HUES48 (cell line): ENCODE measurements around the gene PSIP1.

Experiments
- H3K27ac ChIP-seq: one replicate; pipeline ENCODE4 v1.7.0; 2013; ENCODE audit warnings: low read depth, low read length, inconsistent platforms
- H3K27me3 ChIP-seq: 2 replicates; pipeline ENCODE4 v1.6.1; 2013; ENCODE audit warnings: mild to moderate bottlenecking, low read length; ENCODE audit not compliant: control insufficient read depth, insufficient read depth
- H3K36me3 ChIP-seq: 2 replicates; pipeline ENCODE4 v1.6.1; 2013; ENCODE audit warnings: low read length; ENCODE audit not compliant: control insufficient read depth, insufficient read depth
- H3K4me1 ChIP-seq: 2 replicates; pipeline ENCODE4 v1.6.1; 2013; ENCODE audit warnings: mild to moderate bottlenecking, low read length; ENCODE audit not compliant: control insufficient read depth, insufficient read depth
- H3K4me3 ChIP-seq: 2 replicates; pipeline ENCODE4 v1.5.1; 2013; ENCODE audit warnings: mild to moderate bottlenecking, low read depth, low read length
- H3K9ac ChIP-seq: 2 replicates; pipeline ENCODE4 v1.6.1; 2013; ENCODE audit warnings: mild to moderate bottlenecking, low read depth, low read length, moderate library complexity
- H3K9me3 ChIP-seq: 2 replicates; pipeline ENCODE4 v1.6.1; 2013; ENCODE audit warnings: low read length; ENCODE audit not compliant: control insufficient read depth, insufficient read depth

The PSIP1 gene

GRCh38 chr9:15525958-15526357 is 15.2 kb upstream of the PSIP1 start:
- Histone ChIP-seq H3K9ac (no peak overlapping the region), H3K4me3 (no peak overlapping the region), H3K4me1 (no peaks in the 10 kb centered on the region), H3K36me3 (no peaks in the 10 kb centered on the region), H3K27me3 (no peaks in the 10 kb centered on the region), H3K9me3 (no peaks in the 10 kb centered on the region), H3K27ac (no peak overlapping the region)

DNA sequence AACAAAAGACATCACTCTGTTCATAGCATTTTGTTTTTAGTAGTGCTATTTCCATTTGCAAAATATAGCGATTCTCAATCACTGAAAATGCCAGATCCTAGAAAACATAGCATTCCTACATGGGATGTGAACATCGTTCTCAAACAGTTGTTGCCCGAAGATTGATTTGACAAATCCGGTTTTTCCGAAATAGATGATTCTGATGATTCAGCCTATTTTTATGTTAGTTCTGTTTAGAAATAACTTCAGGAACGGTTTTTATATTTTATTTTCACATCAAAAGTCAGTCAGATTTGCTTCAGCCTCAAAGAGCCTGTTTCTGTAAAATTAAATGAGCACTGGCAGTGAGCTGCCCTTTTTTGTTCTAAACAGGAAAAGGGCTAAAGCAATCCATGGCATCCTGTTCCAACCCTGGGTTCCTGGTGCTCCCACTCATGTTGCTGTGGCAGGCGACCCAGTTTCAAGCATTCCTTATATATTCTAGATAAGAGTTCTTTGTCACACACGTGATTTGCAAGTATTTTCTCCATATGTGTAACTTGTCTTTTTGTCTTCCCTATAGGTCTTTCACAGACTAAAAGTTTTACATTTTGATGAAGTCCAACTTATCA is 14.2 kb upstream of the PSIP1 start:
- H3K4me3 ChIP-seq: no peak overlapping the region
- H3K9me3 ChIP-seq: no peaks in the 10 kb centered on the region
- no peak overlapping the region for H3K27ac ChIP-seq
- no peaks in the 10 kb centered on the region for H3K4me1 ChIP-seq
- H3K9ac ChIP-seq: no peak overlapping the region
- no peaks in the 10 kb centered on the region for H3K36me3 ChIP-seq
- no peaks in the 10 kb centered on the region for H3K27me3 ChIP-seq

GRCh38 chr9:15522130-15522755 is 11.5 kb upstream of the PSIP1 start:
- Histone ChIP-seq H3K36me3 (no peaks in the 10 kb centered on the region), H3K9me3 (no peaks in the 10 kb centered on the region), H3K4me1 (no peaks in the 10 kb centered on the region), H3K9ac (no peak overlapping the region), H3K27me3 (no peaks in the 10 kb centered on the region), H3K4me3 (no peak overlapping the region), H3K27ac (no peak overlapping the region)

DNA sequence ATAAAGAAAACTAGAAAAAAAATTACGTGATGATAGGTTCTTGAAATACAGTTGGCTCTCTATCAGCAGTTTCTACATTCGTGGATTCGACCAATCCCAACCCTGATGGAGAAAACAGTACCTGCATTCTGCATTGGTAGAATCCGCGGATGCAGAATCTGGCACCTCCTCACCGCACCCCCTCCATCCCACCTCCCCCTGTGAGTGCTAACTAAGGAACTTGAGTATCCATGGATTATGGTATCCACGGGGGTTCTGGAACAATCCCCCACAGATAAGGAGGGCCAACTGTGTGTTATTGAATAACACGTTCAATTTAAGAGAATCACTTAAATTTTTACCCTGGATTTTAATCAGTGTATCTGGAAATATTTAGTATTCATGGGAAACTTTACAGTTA is 10.5 kb upstream of the PSIP1 start:
- Histone ChIP-seq H3K4me3 (no peak overlapping the region), H3K36me3 (no peaks in the 10 kb centered on the region)

DNA sequence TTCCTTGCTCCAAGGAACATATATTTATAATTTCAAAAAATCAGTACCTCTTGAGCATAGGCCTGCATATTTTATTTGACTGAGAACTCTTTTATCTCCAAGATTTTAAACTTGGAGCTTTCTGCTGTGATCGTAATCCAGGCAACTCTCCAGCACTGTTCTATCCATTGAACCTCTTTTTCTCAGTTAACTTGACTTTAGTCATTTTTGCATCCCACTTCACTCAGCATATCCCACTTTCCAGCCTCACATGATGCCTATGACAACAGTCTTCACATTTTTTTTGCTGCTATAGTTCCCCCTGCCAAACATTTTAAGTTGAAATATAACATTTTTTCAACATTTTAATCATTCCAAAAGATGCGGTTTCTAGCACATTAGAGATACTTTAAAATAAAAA is 9.1 kb upstream of the PSIP1 start:
- Histone ChIP-seq H3K27ac (no peak overlapping the region), H3K4me1 (no peaks in the 10 kb centered on the region), H3K36me3 (no peaks in the 10 kb centered on the region), H3K27me3 (no peaks in the 10 kb centered on the region), H3K4me3 (no peak overlapping the region), H3K9me3 (no peaks in the 10 kb centered on the region), H3K9ac (no peak overlapping the region)

More for the DNA sequence above, 10.5 kb upstream of the PSIP1 start:
- Histone ChIP-seq H3K4me1 (no peaks in the 10 kb centered on the region), H3K9me3 (no peaks in the 10 kb centered on the region), H3K27ac (no peak overlapping the region), H3K9ac (no peak overlapping the region), H3K27me3 (no peaks in the 10 kb centered on the region)

GRCh38 chr9:15513335-15513734 is 2.6 kb upstream of the PSIP1 start:
- peaks cover 14% of the 10 kb centered on the region for H3K36me3 ChIP-seq
- no peaks in the 10 kb centered on the region for H3K27me3 ChIP-seq
- peak overlapping the region; percentile 52 for H3K9ac ChIP-seq
- peak overlapping the region; percentile 44 for H3K4me3 ChIP-seq
- peak overlapping the region; percentile 99 for H3K27ac ChIP-seq
- H3K4me1 ChIP-seq: peaks cover 37% of the 10 kb centered on the region
- H3K9me3 ChIP-seq: no peaks in the 10 kb centered on the region

- Histone ChIP-seq H3K27me3 (no peaks in the 10 kb centered on the region), H3K27ac (peak overlapping the region; percentile 99), H3K9me3 (no peaks in the 10 kb centered on the region), H3K4me3 (peak overlapping the region; percentile 78), H3K36me3 (peaks cover 18% of the 10 kb centered on the region), H3K9ac (peak overlapping the region; percentile 99), H3K4me1 (peaks cover 40% of the 10 kb centered on the region)
Measured at GRCh38 chr9:15512889-15513288, 2.1 kb upstream of the PSIP1 start.

- H3K9me3 ChIP-seq: no peaks in the 10 kb centered on the region
- H3K4me3 ChIP-seq: peak overlapping the region; percentile 78
- H3K36me3 ChIP-seq: peaks cover 25% of the 10 kb centered on the region
- H3K4me1 ChIP-seq: peaks cover 40% of the 10 kb centered on the region
- H3K27me3 ChIP-seq: no peaks in the 10 kb centered on the region
- peak overlapping the region; percentile 99 for H3K27ac ChIP-seq
- H3K9ac ChIP-seq: peak overlapping the region; percentile 99
Measured at GRCh38 chr9:15512204-15512603, 1.4 kb upstream of the PSIP1 start.

GRCh38 chr9:15509931-15510788 is 610 bp downstream of the PSIP1 start:
- H3K9ac ChIP-seq: peak overlapping the region; percentile 99
- no peaks in the 10 kb centered on the region for H3K27me3 ChIP-seq
- H3K4me1 ChIP-seq: peaks cover 40% of the 10 kb centered on the region
- peaks cover 46% of the 10 kb centered on the region for H3K36me3 ChIP-seq
- H3K27ac ChIP-seq: peak overlapping the region; percentile 99
- H3K9me3 ChIP-seq: no peaks in the 10 kb centered on the region
- H3K4me3 ChIP-seq: peak overlapping the region; percentile 78

DNA sequence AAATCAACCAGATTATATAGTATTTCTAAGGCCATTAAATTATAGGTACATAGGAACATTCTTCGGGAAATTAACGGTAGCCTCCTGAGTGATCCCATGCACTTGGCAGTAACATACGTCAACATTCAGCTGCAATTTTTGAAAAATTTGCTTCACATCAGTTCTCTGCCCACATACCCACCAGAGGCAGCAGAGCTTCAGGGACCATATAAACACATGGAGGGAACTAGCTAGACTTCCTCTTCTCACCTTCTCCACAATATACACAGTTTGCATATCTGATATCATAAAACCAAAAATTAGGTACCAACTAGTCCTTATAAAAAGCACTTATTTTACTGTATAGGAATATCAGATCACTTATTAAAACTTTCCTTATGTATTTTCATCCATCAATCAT is 4.8 kb downstream of the PSIP1 start:
- Histone ChIP-seq H3K27ac (no peak overlapping the region), H3K27me3 (no peaks in the 10 kb centered on the region), H3K4me1 (peaks cover 14% of the 10 kb centered on the region), H3K9me3 (no peaks in the 10 kb centered on the region), H3K9ac (no peak overlapping the region), H3K36me3 (peaks cover 87% of the 10 kb centered on the region), H3K4me3 (no peak overlapping the region)

GRCh38 chr9:15501803-15502202 is 9.0 kb downstream of the PSIP1 start:
- no peak overlapping the region for H3K4me3 ChIP-seq
- H3K27me3 ChIP-seq: no peaks in the 10 kb centered on the region
- no peak overlapping the region for H3K9ac ChIP-seq
- H3K4me1 ChIP-seq: no peaks in the 10 kb centered on the region
- peaks cover 99% of the 10 kb centered on the region for H3K36me3 ChIP-seq
- H3K9me3 ChIP-seq: no peaks in the 10 kb centered on the region
- no peak overlapping the region for H3K27ac ChIP-seq
